Measurements from ENCODE around the gene PFN1. TPM values are rescaled to one million over a fixed set of nuclear protein-coding genes. Genes with fewer than 3 reads are reported as not detected.

Gene PFN1
- total and polyA plus RNA-seq, 10 of the 15 experiments (the other 5 are each of a cell fraction or from before 2014, with no cell fraction given), result 154 to 3,892 (median 1,918) TPM

GRCh38 chr17:4967539-4968485 lies 19.5 kb upstream of the PFN1 start, which contains the start of gene SPAG7 (continued):
- TF ChIP-seq ZBTB40 (IDR thresholded peaks at IDR 0.05; ENCODE audit: borderline replicate concordance) (peak; percentile 51; the same call in 1 of the 2 replicates), ZBTB4 (CRISPR knock-in tag; IDR thresholded peaks at IDR 0.05) (no peak), MEF2B (IDR thresholded peaks at IDR 0.05; ENCODE audit: partially characterized antibody, poor library complexity, severe bottlenecking) (peak; percentile 73), TBL1XR1 (IDR thresholded peaks at IDR 0.05; ENCODE audit: low read depth, low read length) (0 out of 2 replicates have a peak, but pooled peaks have one; percentile 45), ZNF207 (IDR thresholded peaks at IDR 0.05; ENCODE audit: borderline replicate concordance) (peak; percentile 44; the same call in 1 of the 2 replicates), ETV6 (conservative IDR thresholded peaks at IDR 0.05 in 1 of 2, IDR thresholded peaks at IDR 0.05 in 1 of 2; ENCODE audit: borderline replicate concordance in 1 of 2, low read depth in 1 of 2) (no peak), WRNIP1 (IDR thresholded peaks at IDR 0.05; ENCODE audit: borderline replicate concordance, low read depth, low read length) (0 out of 2 replicates have a peak, but pooled peaks have one; percentile 67), IRF3 (IDR thresholded peaks at IDR 0.05) (no peak), USF1 (IDR thresholded peaks at IDR 0.05; ENCODE audit: borderline replicate concordance, extremely low read length, insufficient read depth, low read depth, low read length) (no peak), CEBPZ (IDR thresholded peaks at IDR 0.05; ENCODE audit: low read depth, low read length) (no peak), HDGF (IDR thresholded peaks at IDR 0.05) (peak; percentile 81; the same call in 1 of the 2 replicates), RBBP5 (conservative IDR thresholded peaks at IDR 0.05) (no peak)

Data from GM12878 (cell line).